IMR-90 (cell line): ENCODE measurements around the gene SCCPDH.

Source experiments
- CEBPB ChIP-seq: IDR thresholded peaks from 2 replicates; pipeline ENCODE4 v1.6.1; 2012; ENCODE audit warnings: low read depth, low read length, improper control_type of control experiment
- CHD1 ChIP-seq: IDR thresholded peaks from 2 replicates; pipeline ENCODE4 v1.6.1; 2012; ENCODE audit warnings: low read depth, low read length, improper control_type of control experiment
- MAZ ChIP-seq: IDR thresholded peaks from 2 replicates; pipeline ENCODE4 v1.6.1; 2012; ENCODE audit warnings: low read depth, mild to moderate bottlenecking, low read length, improper control_type of control experiment, moderate library complexity, borderline replicate concordance
- POLR2A ChIP-seq: IDR thresholded peaks from 2 replicates; pipeline ENCODE4 v1.6.1; 2012; ENCODE audit warnings: mild to moderate bottlenecking, low read depth, low read length
- RAD21 ChIP-seq: IDR thresholded peaks from 2 replicates; pipeline ENCODE4 v1.6.1; 2012; ENCODE audit warnings: low read length, improper control_type of control experiment
- TF ChIP-seq, protein P1 (sequence below): conservative IDR thresholded peaks from 2 replicates; pipeline ENCODE4 v1.5.1; 2012; ENCODE audit warnings: mild to moderate bottlenecking, low read depth, low read length, improper control_type of control experiment

- TF ChIP-seq, protein P1, sequence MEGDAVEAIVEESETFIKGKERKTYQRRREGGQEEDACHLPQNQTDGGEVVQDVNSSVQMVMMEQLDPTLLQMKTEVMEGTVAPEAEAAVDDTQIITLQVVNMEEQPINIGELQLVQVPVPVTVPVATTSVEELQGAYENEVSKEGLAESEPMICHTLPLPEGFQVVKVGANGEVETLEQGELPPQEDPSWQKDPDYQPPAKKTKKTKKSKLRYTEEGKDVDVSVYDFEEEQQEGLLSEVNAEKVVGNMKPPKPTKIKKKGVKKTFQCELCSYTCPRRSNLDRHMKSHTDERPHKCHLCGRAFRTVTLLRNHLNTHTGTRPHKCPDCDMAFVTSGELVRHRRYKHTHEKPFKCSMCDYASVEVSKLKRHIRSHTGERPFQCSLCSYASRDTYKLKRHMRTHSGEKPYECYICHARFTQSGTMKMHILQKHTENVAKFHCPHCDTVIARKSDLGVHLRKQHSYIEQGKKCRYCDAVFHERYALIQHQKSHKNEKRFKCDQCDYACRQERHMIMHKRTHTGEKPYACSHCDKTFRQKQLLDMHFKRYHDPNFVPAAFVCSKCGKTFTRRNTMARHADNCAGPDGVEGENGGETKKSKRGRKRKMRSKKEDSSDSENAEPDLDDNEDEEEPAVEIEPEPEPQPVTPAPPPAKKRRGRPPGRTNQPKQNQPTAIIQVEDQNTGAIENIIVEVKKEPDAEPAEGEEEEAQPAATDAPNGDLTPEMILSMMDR, result no peak
- no peak for TF ChIP-seq RAD21
- TF ChIP-seq POLR2A, result no peak
- TF ChIP-seq MAZ, result no peak
- TF ChIP-seq CHD1, result no peak
- no peak for TF ChIP-seq CEBPB
Measured at GRCh38 chr1:246698466-246699094, 25.6 kb upstream of the SCCPDH start.
